Fibroblast of lung (primary cell): ENCODE results near the gene TAS2R38. TPM values are rescaled to one million over a fixed set of nuclear protein-coding genes. Genes with fewer than 3 reads are reported as not detected.

Experiments
- DNase-seq, 2 donors: peaks; one replicate each; pipeline versions ENCODE4 v3.0.0 to v3.0.0-alpha.2; 2010; ENCODE audit warnings: low read depth in 2 of 2
- H2AFZ ChIP-seq: 2 replicates; pipeline ENCODE4 v1.5.1; 2012; ENCODE audit warnings: low read length, control low read depth, inconsistent platforms
- H3K27ac ChIP-seq: 2 replicates; pipeline ENCODE4 v1.5.1; 2011; ENCODE audit warnings: low read length, control low read depth; ENCODE audit not compliant: insufficient read depth
- H3K27me3 ChIP-seq: 2 replicates; pipeline ENCODE4 v1.5.1; 2011; ENCODE audit warnings: mild to moderate bottlenecking, low read length; ENCODE audit not compliant: control insufficient read depth, insufficient read depth
- H3K36me3 ChIP-seq: 2 replicates; pipeline ENCODE4 v1.5.1; 2011; ENCODE audit warnings: low read length; ENCODE audit not compliant: control insufficient read depth, insufficient read depth
- H3K4me1 ChIP-seq: 2 replicates; pipeline ENCODE4 v1.5.1; 2011; ENCODE audit warnings: low read length; ENCODE audit not compliant: control insufficient read depth, insufficient read depth; ENCODE audit errors: extremely low read depth
- H3K4me2 ChIP-seq: 2 replicates; pipeline ENCODE4 v1.5.1; 2011; ENCODE audit warnings: low read length, control low read depth; ENCODE audit not compliant: insufficient read depth; ENCODE audit errors: extremely low read depth
- H3K4me3 ChIP-seq, 4 experiments: fragments of 200-600 bp in 1 of 4; sonication (generic) in 1 of 4; replicated peaks in 1 of 4; 2 replicates each; pipeline ENCODE4 v1.5.1; 2011 to 2016; ENCODE audit warnings: low read length in 4 of 4, low read depth in 3 of 4, mild to moderate bottlenecking in 3 of 4, control low read depth in 2 of 4, inconsistent platforms in 1 of 4, mixed read lengths in 1 of 4; ENCODE audit not compliant: insufficient read depth in 1 of 4; ENCODE audit errors: control extremely low read depth in 1 of 4
- H3K79me2 ChIP-seq: 2 replicates; pipeline ENCODE4 v1.5.1; 2012; ENCODE audit warnings: mild to moderate bottlenecking, low read length, inconsistent platforms; ENCODE audit not compliant: control insufficient read depth, insufficient read depth
- H3K9ac ChIP-seq: 2 replicates; pipeline ENCODE4 v1.5.1; 2011; ENCODE audit warnings: mild to moderate bottlenecking, low read length, control low read depth; ENCODE audit not compliant: insufficient read depth
- H3K9me3 ChIP-seq: 2 replicates; pipeline ENCODE4 v1.5.1; 2012; ENCODE audit warnings: low read depth, low read length; ENCODE audit not compliant: control insufficient read depth, insufficient read depth
- H4K20me1 ChIP-seq: 2 replicates; pipeline ENCODE4 v1.5.1; 2011; ENCODE audit warnings: low read length; ENCODE audit not compliant: control insufficient read depth, insufficient read depth; ENCODE audit errors: extremely low read depth
- CTCF ChIP-seq, 2 donors: IDR thresholded peaks in 1 of 2; conservative IDR thresholded peaks in 1 of 2; 1 replicate in 1 of 2; 2 replicates in 1 of 2; pipeline ENCODE4 v1.5.1; 2011 to 2012; ENCODE audit warnings: low read length in 2 of 2, control low read depth in 1 of 2, inconsistent platforms in 1 of 2, low read depth in 1 of 2, mild to moderate bottlenecking in 1 of 2
- EZH2 ChIP-seq: IDR thresholded peaks from 2 replicates; pipeline ENCODE4 v1.5.1; 2012; ENCODE audit warnings: low read length, control low read depth, mild to moderate bottlenecking; ENCODE audit errors: missing control alignments
- polyA plus RNA-seq, 2 donors: library from polyadenylated mRNA; depleted of rRNA in 1 of 2; stranded (reverse) in 1 of 2; unstranded in 1 of 2; fragments of >200 nt; gene quantifications; 2 replicates each; pipeline ENCODE4 v1.2.1, GENCODE V29; 2011 to 2012; ENCODE audit warnings: missing spikeins in 1 of 2
- total RNA-seq: library from RNA; depleted of rRNA; stranded (reverse); fragments of >200 nt; gene quantifications from 2 replicates; pipeline ENCODE4 v1.2.1, GENCODE V29; 2014

Gene TAS2R38
- total and polyA plus RNA-seq, 2 donors (not counting 1 experiment from before 2014, with no cell fraction given) = not detected

GRCh38 chr7:141950806-141951205 lies 22.8 kb downstream of the TAS2R38 start:
- H3K4me3 ChIP-seq = no peak overlapping the region
- no peaks in the 10 kb centered on the region for H3K9me3 ChIP-seq
- no peak overlapping the region for H3K27ac ChIP-seq
- H3K79me2 ChIP-seq = no peaks in the 10 kb centered on the region
- H3K4me2 ChIP-seq = no peak overlapping the region
- no peaks in the 10 kb centered on the region for H3K4me1 ChIP-seq
- no peaks in the 10 kb centered on the region for H3K27me3 ChIP-seq
- no peak for DNase-seq
- H4K20me1 ChIP-seq = no peaks in the 10 kb centered on the region
- no peak overlapping the region for H3K9ac ChIP-seq
- H3K36me3 ChIP-seq = no peaks in the 10 kb centered on the region
- no peak for TF ChIP-seq CTCF (conservative IDR thresholded peaks at IDR 0.05 in 1 of 2, IDR thresholded peaks at IDR 0.05 in 1 of 2; ENCODE audit: low read depth in 1 of 2, low read length in 2 of 2)
- TF ChIP-seq EZH2 = no peak
- no peak overlapping the region for H2AFZ ChIP-seq

GRCh38 chr7:141949911-141950310 lies 23.7 kb downstream of the TAS2R38 start:
- DNase-seq = no peak
- Histone ChIP-seq H3K4me1 (no peaks in the 10 kb centered on the region), H2AFZ (no peak overlapping the region), H3K9me3 (no peaks in the 10 kb centered on the region), H4K20me1 (no peaks in the 10 kb centered on the region), H3K27me3 (no peaks in the 10 kb centered on the region), H3K79me2 (no peaks in the 10 kb centered on the region), H3K4me3 (no peak overlapping the region), H3K4me2 (no peak overlapping the region), H3K9ac (no peak overlapping the region), H3K36me3 (no peaks in the 10 kb centered on the region), H3K27ac (no peak overlapping the region)
- TF ChIP-seq CTCF (conservative IDR thresholded peaks at IDR 0.05 in 1 of 2, IDR thresholded peaks at IDR 0.05 in 1 of 2; ENCODE audit: low read depth in 1 of 2, low read length in 2 of 2) (no peak), EZH2 (no peak)

GRCh38 chr7:141949451-141949850 lies 24.1 kb downstream of the TAS2R38 start:
- Histone ChIP-seq H3K4me3 (no peak overlapping the region), H3K9me3 (no peaks in the 10 kb centered on the region), H3K4me1 (no peaks in the 10 kb centered on the region), H3K27ac (no peak overlapping the region), H3K4me2 (no peak overlapping the region), H3K27me3 (no peaks in the 10 kb centered on the region), H3K36me3 (no peaks in the 10 kb centered on the region), H4K20me1 (no peaks in the 10 kb centered on the region), H2AFZ (no peak overlapping the region), H3K79me2 (no peaks in the 10 kb centered on the region), H3K9ac (no peak overlapping the region)
- DNase-seq = no peak
- TF ChIP-seq CTCF (conservative IDR thresholded peaks at IDR 0.05 in 1 of 2, IDR thresholded peaks at IDR 0.05 in 1 of 2; ENCODE audit: low read depth in 1 of 2, low read length in 2 of 2) = no peak
- no peak for TF ChIP-seq EZH2
